PC-9 (cell line): ENCODE measurements around the gene MCTP2.

Experiments
- CTCF ChIP-seq: fragments of 200-600 bp; sonication (generic); conservative IDR thresholded peaks from 2 replicates; pipeline ENCODE4 v1.6.1; 2017; ENCODE audit warnings: mixed run types, antibody characterized with exemption, mild to moderate bottlenecking, moderate library complexity
- EZH2 ChIP-seq: fragments of 200-600 bp; sonication (generic); IDR thresholded peaks from 2 replicates; pipeline ENCODE4 v1.8.0; 2017; ENCODE audit warnings: antibody characterized with exemption, low read depth

- TF ChIP-seq CTCF (no peak), EZH2 (no peak)
Measured at GRCh38 chr15:94274745-94275144, 43.4 kb downstream of the MCTP2 start.
